CD4-positive, alpha-beta memory T cell (primary cell): ENCODE data around the gene CELF1. TPM values are rescaled to one million over a fixed set of nuclear protein-coding genes. Genes with fewer than 3 reads are reported as not detected.
"Not testable (repeated sequence)": the region's sequence is repeated elsewhere in the genome, so short reads cannot be mapped to it uniquely, and the experiment has no call there.

Experiments used
- CTCF ChIA-PET: fragments of 350-600 bp; sonication (Branson Sonifier 250); formaldehyde crosslinking; loops from one replicate; lab custom pipeline; 2021; ENCODE audit warnings: inconsistent platforms; ENCODE audit not compliant: partially characterized antibody; lab: Charles Lee
- POLR2A ChIA-PET: fragments of 350-600 bp; sonication (Branson Sonifier 250); formaldehyde crosslinking; loops from one replicate; lab custom pipeline; 2021; ENCODE audit not compliant: partially characterized antibody; lab: Charles Lee
- DNase-seq, 5 donors: peaks; one replicate each; pipeline versions ENCODE4 v3.0.0 to v3.0.0-alpha.2; 2020 to 2022; ENCODE audit warnings: mixed read lengths in 1 of 5
- H3K27ac ChIP-seq: one replicate; pipeline ENCODE4 v1.7.0; 2013; ENCODE audit warnings: low read depth, low read length
- H3K27me3 ChIP-seq: 2 replicates; pipeline ENCODE4 v1.7.0; 2013; ENCODE audit warnings: mild to moderate bottlenecking, low read length, moderate library complexity; ENCODE audit not compliant: insufficient read depth
- H3K36me3 ChIP-seq: 2 replicates; pipeline ENCODE4 v1.7.0; 2013; ENCODE audit warnings: mild to moderate bottlenecking, low read length, moderate library complexity; ENCODE audit not compliant: insufficient read depth
- H3K4me1 ChIP-seq: 2 replicates; pipeline ENCODE4 v1.7.0; 2013; ENCODE audit warnings: mild to moderate bottlenecking, low read length, moderate library complexity; ENCODE audit not compliant: insufficient read depth
- H3K4me3 ChIP-seq, 2 donors: one replicate each; pipeline ENCODE4 v1.7.0; 2013; ENCODE audit warnings: low read length in 2 of 2, mild to moderate bottlenecking in 1 of 2
- H3K9me3 ChIP-seq, 2 donors: one replicate each; pipeline ENCODE4 v1.7.0; 2013; ENCODE audit warnings: low read length in 2 of 2, control low read depth in 1 of 2; ENCODE audit not compliant: control insufficient read depth in 1 of 2
- H3K27ac Mint-ChIP-seq, 7 donors: one replicate each; pipeline ENCODE4 v1.8.0; 2020 to 2021; ENCODE audit warnings: mixed read lengths in 7 of 7, mild to moderate bottlenecking in 6 of 7, inconsistent platforms in 3 of 7, moderate library complexity in 3 of 7
- H3K27me3 Mint-ChIP-seq, 2 donors: one replicate each; pipeline ENCODE4 v1.8.0; 2020 to 2021; ENCODE audit warnings: mixed read lengths in 2 of 2
- H3K36me3 Mint-ChIP-seq, 2 donors: one replicate each; pipeline ENCODE4 v1.8.0; 2020 to 2021; ENCODE audit warnings: mixed read lengths in 2 of 2, inconsistent platforms in 1 of 2, mild to moderate bottlenecking in 1 of 2
- H3K4me1 Mint-ChIP-seq, 4 donors: one replicate each; pipeline ENCODE4 v1.8.0; 2020 to 2021; ENCODE audit warnings: mixed read lengths in 4 of 4, mild to moderate bottlenecking in 1 of 4
- H3K4me3 Mint-ChIP-seq, 8 donors: one replicate each; pipeline ENCODE4 v1.8.0; 2020 to 2021; ENCODE audit warnings: mixed read lengths in 8 of 8, mild to moderate bottlenecking in 7 of 8, moderate library complexity in 6 of 8, inconsistent platforms in 3 of 8
- H3K9me3 Mint-ChIP-seq, 8 donors: one replicate each; pipeline ENCODE4 v1.8.0; 2020 to 2021; ENCODE audit warnings: mixed read lengths in 8 of 8, mild to moderate bottlenecking in 5 of 8, inconsistent platforms in 3 of 8, moderate library complexity in 1 of 8
- intact Hi-C: fragments of 100-400 bp; cut with micrococcal nuclease; formaldehyde crosslinking; loops from one replicate; pipeline ENCODE4 v1.15.1; 2023
- polyA plus RNA-seq, 2 donors: library from polyadenylated mRNA; unstranded; fragments of 300-500 nt; fragmentation: Illumina TruSeq; gene quantifications; one replicate each; pipeline ENCODE4 v1.2.3, GENCODE V29; 2021
- total RNA-seq, 2 experiments: library from RNA; stranded (reverse); gene quantifications; one replicate each; pipeline ENCODE4 v1.2.3, GENCODE V29; 2021

The CELF1 gene
- total and polyA plus RNA-seq, 4 experiments from 2014 or later, result 45.6 to 149 (median 110) TPM

- H3K4me1 ChIP-seq, result peaks cover 86% of the 10 kb centered on the region
- H3K36me3 ChIP-seq, H3K27me3 Mint-ChIP-seq, H3K9me3 ChIP-seq, H3K27me3 ChIP-seq, intact Hi-C loops, H3K27ac ChIP-seq, DNase-seq, H3K9me3 Mint-ChIP-seq, POLR2A ChIA-PET, CTCF ChIA-PET, H3K4me3 ChIP-seq: not testable (repeated sequence)
- Mint-ChIP-seq H3K4me3 (peak overlapping the region in 1 of 8 donors; percentile 50), H3K36me3 (peaks cover 7 to 19% of the 10 kb centered on the region in 2 donors), H3K4me1 (peaks cover 42 to 91% (median 64%) of the 10 kb centered on the region in 4 donors), H3K27ac (peak overlapping the region in 1 of 7 donors; percentile 49)
These were observed 6.7 kb downstream of the CELF1 start for GRCh38 chr11:47546274-47546673.

GRCh38 chr11:47545298-47545697 lies 7.6 kb downstream of the CELF1 start:
- peaks cover 13 to 16% of the 10 kb centered on the region in 2 donors for H3K36me3 Mint-ChIP-seq
- DNase-seq, result no peak
- H3K36me3 ChIP-seq, result no peaks in the 10 kb centered on the region
- H3K9me3 Mint-ChIP-seq, result no peaks in the 10 kb centered on the region
- ChIA-PET CTCF (no interaction called here), POLR2A (no interaction called here)
- H3K27me3 Mint-ChIP-seq, result no peaks in the 10 kb centered on the region
- H3K9me3 ChIP-seq, result no peaks in the 10 kb centered on the region
- H3K4me1 ChIP-seq, result peaks cover 86% of the 10 kb centered on the region
- intact Hi-C loops, result no loop called here
- no peak overlapping the region for H3K4me3 ChIP-seq
- H3K27ac ChIP-seq, result no peak overlapping the region
- peaks cover 42 to 91% (median 64%) of the 10 kb centered on the region in 4 donors for H3K4me1 Mint-ChIP-seq
- H3K4me3 Mint-ChIP-seq, result no peak overlapping the region
- no peaks in the 10 kb centered on the region for H3K27me3 ChIP-seq
- peak overlapping the region in 1 of 7 donors; percentile 32 for H3K27ac Mint-ChIP-seq

- Histone ChIP-seq H3K36me3 (no peaks in the 10 kb centered on the region), H3K27me3 (no peaks in the 10 kb centered on the region), H3K9me3 (no peaks in the 10 kb centered on the region), H3K4me3 (no peak overlapping the region), H3K27ac (no peak overlapping the region), H3K4me1 (peaks cover 78% of the 10 kb centered on the region)
- Mint-ChIP-seq H3K4me3 (peak overlapping the region in 7 of 8 donors; percentile 13 to 77 (median 58)), H3K27me3 (no peaks in the 10 kb centered on the region), H3K4me1 (peaks cover 44 to 88% (median 62%) of the 10 kb centered on the region in 4 donors), H3K27ac (peak overlapping the region; percentile 51 to 91 (median 79)), H3K9me3 (peaks cover 0 to 2% (median 0%) of the 10 kb centered on the region in 8 donors), H3K36me3 (peaks cover 9 to 15% of the 10 kb centered on the region in 2 donors)
- POLR2A ChIA-PET, result interaction anchor here (1.0 to 2.8 kb wide), 2 partner anchors 11 to 13 kb away, joined by 3 to 12 read pairs; no protein-coding TSS in a partner anchor
- CTCF ChIA-PET, result no interaction called here
- no peak for DNase-seq
- intact Hi-C loops, result no loop called here
These were observed 11.9 kb downstream of the CELF1 start for GRCh38 chr11:47541070-47541469.

GRCh38 chr11:47539681-47540039 lies 13.3 kb downstream of the CELF1 start:
- peak overlapping the region in 7 of 8 donors; percentile 13 to 77 (median 36) for H3K4me3 Mint-ChIP-seq
- peak overlapping the region; percentile 5 to 66 (median 51) for H3K27ac Mint-ChIP-seq
- no peak for DNase-seq
- H3K36me3 Mint-ChIP-seq, result peaks cover 13 to 22% of the 10 kb centered on the region in 2 donors
- Histone ChIP-seq H3K36me3 (no peaks in the 10 kb centered on the region), H3K9me3 (no peaks in the 10 kb centered on the region), H3K4me3 (no peak overlapping the region), H3K27me3 (no peaks in the 10 kb centered on the region), H3K27ac (no peak overlapping the region), H3K4me1 (peaks cover 82% of the 10 kb centered on the region)
- peaks cover 0 to 2% (median 0%) of the 10 kb centered on the region in 8 donors for H3K9me3 Mint-ChIP-seq
- intact Hi-C loops, result no loop called here
- CTCF ChIA-PET, result interaction anchor here (0.5 to 0.9 kb wide), 2 partner anchors 14 to 28 kb away, joined by 3 to 4 read pairs; partner anchors contain the start of gene CELF1
- no peaks in the 10 kb centered on the region for H3K27me3 Mint-ChIP-seq
- peaks cover 46 to 86% (median 68%) of the 10 kb centered on the region in 4 donors for H3K4me1 Mint-ChIP-seq
- POLR2A ChIA-PET, result interaction anchor here (1.1 to 2.8 kb wide), 3 partner anchors 9 to 25 kb away, joined by 3 to 12 read pairs (median 4); partner anchors contain the start of gene PTPMT1

GRCh38 chr11:47538741-47539565 lies 14.0 kb downstream of the CELF1 start:
- POLR2A ChIA-PET, result interaction anchor here (1.3 to 2.8 kb wide), 2 partner anchors 13 to 40 kb away, joined by 3 to 12 read pairs; partner anchors contain the start of genes KBTBD4 and NDUFS3
- Mint-ChIP-seq H3K36me3 (peaks cover 13 to 23% of the 10 kb centered on the region in 2 donors), H3K4me3 (peak overlapping the region in 5 of 8 donors; percentile 13 to 77 (median 55)), H3K27ac (peak overlapping the region in 6 of 7 donors; percentile 30 to 90 (median 56)), H3K27me3 (no peaks in the 10 kb centered on the region), H3K9me3 (peaks cover 0 to 2% (median 0%) of the 10 kb centered on the region in 8 donors), H3K4me1 (peaks cover 43 to 80% (median 63%) of the 10 kb centered on the region in 4 donors)
- no peak overlapping the region for H3K27ac ChIP-seq
- H3K9me3 ChIP-seq, result no peaks in the 10 kb centered on the region
- H3K27me3 ChIP-seq, result no peaks in the 10 kb centered on the region
- no peaks in the 10 kb centered on the region for H3K36me3 ChIP-seq
- intact Hi-C loops, result no loop called here
- H3K4me1 ChIP-seq, result peaks cover 75% of the 10 kb centered on the region
- no peak overlapping the region for H3K4me3 ChIP-seq
- DNase-seq, result no peak
- CTCF ChIA-PET, result interaction anchor here (0.5 to 1.2 kb wide), 3 partner anchors 15 to 27 kb away, joined by 3 to 4 read pairs (median 3); no protein-coding TSS in a partner anchor

DNA sequence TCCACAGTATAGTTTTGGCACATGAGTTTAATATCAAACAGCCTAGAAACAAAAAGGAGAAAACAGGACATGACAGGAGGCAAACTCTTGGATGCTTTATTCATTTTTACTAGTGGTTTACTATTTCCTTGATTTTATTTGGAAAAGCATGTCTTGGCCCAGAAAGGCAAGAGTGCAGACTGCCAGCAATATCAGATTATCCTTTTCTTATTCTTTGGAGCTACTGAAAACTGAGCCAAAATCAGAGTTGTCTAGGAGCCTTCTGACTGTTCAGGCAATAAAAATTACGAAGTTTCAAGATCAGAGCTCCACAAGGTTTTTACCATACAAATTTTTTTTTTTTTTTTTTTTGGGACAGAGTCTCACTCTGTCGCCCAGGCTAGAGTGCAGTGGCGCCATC lies 16.0 kb downstream of the CELF1 start:
- CTCF ChIA-PET, result interaction anchor here (1.1 to 2.0 kb wide), 3 partner anchors 15 to 26 kb away, joined by 3 to 4 read pairs (median 4); no protein-coding TSS in a partner anchor
- H3K36me3 Mint-ChIP-seq, result peaks cover 13 to 31% of the 10 kb centered on the region in 2 donors
- H3K27me3 Mint-ChIP-seq, result no peaks in the 10 kb centered on the region
- H3K4me3 ChIP-seq, result no peak overlapping the region
- H3K36me3 ChIP-seq, result no peaks in the 10 kb centered on the region
- no peak overlapping the region for H3K27ac ChIP-seq
- H3K4me1 Mint-ChIP-seq, result peaks cover 42 to 74% (median 59%) of the 10 kb centered on the region in 4 donors
- no peak for DNase-seq
- POLR2A ChIA-PET, result interaction anchor here (0.8 kb wide), 1 partner anchor 29 kb away, joined by 3 read pairs; no protein-coding TSS in a partner anchor
- H3K4me3 Mint-ChIP-seq, result no peak overlapping the region
- H3K9me3 ChIP-seq, result no peaks in the 10 kb centered on the region
- intact Hi-C loops, result no loop called here
- H3K27me3 ChIP-seq, result no peaks in the 10 kb centered on the region
- H3K9me3 Mint-ChIP-seq, result peaks cover 0 to 2% (median 0%) of the 10 kb centered on the region in 8 donors
- peaks cover 69% of the 10 kb centered on the region for H3K4me1 ChIP-seq
- H3K27ac Mint-ChIP-seq, result peak overlapping the region in 2 of 7 donors; percentile 12 to 29
